Stimulated activated CD8-positive, alpha-beta memory T cell treated with anti-CD3 and anti-CD28 coated beads, Interleukin-4, amount 100 ng/mL, for 48 hours (primary cell): Measurements from ENCODE around the gene ATG7.

Experiments used
- DNase-seq: peaks from one replicate; pipeline ENCODE4 v3.0.0-alpha.2; 2020

ATG7 gene

GRCh38 chr3:11543141-11543947 is 271.1 kb downstream of the ATG7 start:
- no peak for DNase-seq

- DNase-seq, result no peak
Measured at GRCh38 chr3:11543948-11544387, 271.8 kb downstream of the ATG7 start.

GRCh38 chr3:11544412-11545181 is 272.4 kb downstream of the ATG7 start:
- DNase-seq, result no peak

GRCh38 chr3:11545186-11545851 is 273.1 kb downstream of the ATG7 start:
- no peak for DNase-seq

GRCh38 chr3:11546657-11547302 is 274.6 kb downstream of the ATG7 start:
- DNase-seq, result no peak

- no peak for DNase-seq
Measured at GRCh38 chr3:11547498-11547897, 275.3 kb downstream of the ATG7 start.

GRCh38 chr3:11548721-11549131 is 276.5 kb downstream of the ATG7 start:
- no peak for DNase-seq

- DNase-seq, result no peak
Measured at GRCh38 chr3:11549580-11550140, 277.5 kb downstream of the ATG7 start.

GRCh38 chr3:11551036-11551435 is 278.8 kb downstream of the ATG7 start:
- DNase-seq, result no peak

GRCh38 chr3:11552289-11553264 is 280.4 kb downstream of the ATG7 start:
- no peak for DNase-seq

- DNase-seq, result no peak
Measured at GRCh38 chr3:11553436-11554235, 281.4 kb downstream of the ATG7 start.

GRCh38 chr3:11554236-11554610 is 282.0 kb downstream of the ATG7 start:
- no peak for DNase-seq

GRCh38 chr3:11554666-11555065 is 282.5 kb downstream of the ATG7 start:
- no peak for DNase-seq

GRCh38 chr3:11555211-11555782 is 283.1 kb downstream of the ATG7 start:
- DNase-seq, result no peak

- no peak for DNase-seq
Measured at GRCh38 chr3:11555881-11556633, 283.9 kb downstream of the ATG7 start.

- DNase-seq, result no peak
Measured at GRCh38 chr3:11556851-11557644, 284.9 kb downstream of the ATG7 start.

- DNase-seq, result no peak
Measured at GRCh38 chr3:11558002-11558401, 285.8 kb downstream of the ATG7 start.

GRCh38 chr3:11558411-11558903 is 286.3 kb downstream of the ATG7 start:
- no peak for DNase-seq
